GM12878 (cell line): ENCODE results near the gene PHYKPL. TPM values are rescaled to one million over a fixed set of nuclear protein-coding genes. Genes with fewer than 3 reads are reported as not detected.

Experiments
- ATAC-seq: fragments of 200-7000 bp; cut with Tn5 transposase; 3 replicates; pipeline ENCODE4 v1.9.1; 2020; ENCODE audit warnings: mild to moderate bottlenecking, moderate library complexity
- BruUV-seq: library from RNA; stranded (reverse); fragments of 400-500 nt; replicated peaks from 2 replicates; lab custom pipeline; 2021; lab: Mats Ljungman, UMichigan
- CTCF ChIA-PET: fragments of 300-600 bp; sonication (Branson Sonifier 250); formaldehyde crosslinking; extraction: SDS; loops from one replicate; lab custom pipeline; 2021; ENCODE audit warnings: inconsistent platforms; lab: Yijun Ruan, JAX
- POLR2A ChIA-PET: fragments of 350-600 bp; formaldehyde crosslinking; extraction: SDS; loops from one replicate; lab custom pipeline; 2021; ENCODE audit warnings: inconsistent platforms; lab: Charles Lee
- RAD21 ChIA-PET: fragments of 300-600 bp; sonication (Branson Sonifier 250); formaldehyde crosslinking; loops from one replicate; lab custom pipeline; 2023; ENCODE audit warnings: antibody characterized with exemption; ENCODE audit not compliant: unreplicated experiment; lab: Charles Lee
- SMC1A ChIA-PET: fragments of 300-600 bp; sonication (Branson Sonifier 250); formaldehyde crosslinking; loops from one replicate; lab custom pipeline; 2023; ENCODE audit not compliant: unreplicated experiment, uncharacterized antibody; lab: Charles Lee
- DNase-seq: peaks from one replicate; pipeline ENCODE4 v3.0.0-alpha.2; 2011; ENCODE audit warnings: low read depth, low spot score
- FAIRE-seq: peaks from 3 replicates; lab custom pipeline; 2011; peaks lifted over from hg19 to GRCh38; lab: Jason Lieb, UNC
- H2AFZ ChIP-seq: 2 replicates; pipeline ENCODE4 v1.6.0; 2011; ENCODE audit warnings: low read depth, low read length, control low read depth; ENCODE audit not compliant: control insufficient read depth
- H3K27ac ChIP-seq: 2 replicates; pipeline ENCODE4 v1.5.1; 2011; ENCODE audit warnings: control low read depth; ENCODE audit not compliant: control insufficient read depth, insufficient read depth
- H3K27me3 ChIP-seq, 2 experiments: replicated peaks in 1 of 2; 2 replicates each; pipeline versions ENCODE4 v1.6.0 to v1.6.1; 2011; ENCODE audit warnings: low read length in 1 of 2; ENCODE audit not compliant: control insufficient read depth in 2 of 2, insufficient read depth in 2 of 2
- H3K36me3 ChIP-seq, 2 experiments: 2 replicates each; pipeline ENCODE4 v1.5.1; 2011; ENCODE audit warnings: low read length in 1 of 2; ENCODE audit not compliant: control insufficient read depth in 2 of 2, insufficient read depth in 2 of 2
- H3K4me1 ChIP-seq: 2 replicates; pipeline ENCODE4 v1.6.1; 2011; ENCODE audit warnings: mild to moderate bottlenecking, low read length, moderate library complexity, mixed read lengths; ENCODE audit not compliant: control insufficient read depth, insufficient read depth
- H3K4me2 ChIP-seq: 2 replicates; pipeline ENCODE4 v1.6.0; 2011; ENCODE audit warnings: control low read depth; ENCODE audit not compliant: control insufficient read depth, insufficient read depth
- H3K4me3 ChIP-seq: fragments of 200-600 bp; sonication (generic); 2 replicates; pipeline ENCODE4 v1.5.1; 2016
- H3K79me2 ChIP-seq: 2 replicates; pipeline ENCODE4 v1.6.0; 2011; ENCODE audit warnings: low read length; ENCODE audit not compliant: control insufficient read depth, insufficient read depth
- H3K9ac ChIP-seq: 2 replicates; pipeline ENCODE4 v1.8.0; 2011; ENCODE audit warnings: low read length, control low read depth, mixed read lengths; ENCODE audit not compliant: control insufficient read depth, insufficient read depth
- H3K9me3 ChIP-seq: replicated peaks from 3 replicates; pipeline ENCODE4 v1.5.1; 2011; ENCODE audit warnings: mild to moderate bottlenecking, low read length; ENCODE audit not compliant: control insufficient read depth, insufficient read depth
- H4K20me1 ChIP-seq: 2 replicates; pipeline ENCODE4 v1.6.0; 2011; ENCODE audit not compliant: control insufficient read depth, insufficient read depth
- HDGF ChIP-seq: fragments of 450-650 bp; IDR thresholded peaks from 2 replicates; pipeline ENCODE4 v1.6.1; 2016; ENCODE audit warnings: antibody characterized with exemption
- LARP7 ChIP-seq: fragments of 450-650 bp; IDR thresholded peaks from 2 replicates; pipeline ENCODE4 v1.6.1; 2017; ENCODE audit warnings: mild to moderate bottlenecking
- MTA2 ChIP-seq: fragments of 450-650 bp; IDR thresholded peaks from 2 replicates; pipeline ENCODE4 v1.6.1; 2016; ENCODE audit warnings: low read depth, mild to moderate bottlenecking, moderate library complexity
- MYB ChIP-seq: fragments of 150-350 bp; IDR thresholded peaks from 2 replicates; pipeline ENCODE4 v1.6.1; 2014; ENCODE audit warnings: mild to moderate bottlenecking, low read depth, low read length, borderline replicate concordance
- PAX8 ChIP-seq: fragments of 450-650 bp; IDR thresholded peaks from 2 replicates; pipeline ENCODE4 v1.6.1; 2017; ENCODE audit warnings: mild to moderate bottlenecking, moderate library complexity
- PBX3 ChIP-seq: IDR thresholded peaks from 2 replicates; pipeline ENCODE4 v1.6.1; 2011; ENCODE audit warnings: mild to moderate bottlenecking, low read depth, low read length, moderate library complexity; ENCODE audit not compliant: insufficient replicate concordance
- RFX5 ChIP-seq: IDR thresholded peaks from 2 replicates; pipeline ENCODE4 v1.6.1; 2011; ENCODE audit warnings: low read depth, low read length, improper control_type of control experiment
- SIX5 ChIP-seq: IDR thresholded peaks from 2 replicates; pipeline ENCODE4 v1.6.1; 2011; ENCODE audit warnings: mild to moderate bottlenecking, low read depth, low read length, moderate library complexity; ENCODE audit not compliant: severe bottlenecking
- SMAD5 ChIP-seq: IDR thresholded peaks from 2 replicates; pipeline ENCODE4 v1.6.1; 2016; ENCODE audit warnings: antibody characterized with exemption, low read depth
- SPI1 ChIP-seq: IDR thresholded peaks from 2 replicates; pipeline ENCODE4 v1.6.1; 2011; ENCODE audit warnings: low read depth, mild to moderate bottlenecking, low read length, moderate library complexity, borderline replicate concordance; ENCODE audit not compliant: insufficient read depth
- STAT1 ChIP-seq: fragments of 450-650 bp; conservative IDR thresholded peaks from 2 replicates; pipeline ENCODE4 v1.6.1; 2014; ENCODE audit warnings: antibody characterized with exemption, mild to moderate bottlenecking
- TBL1XR1 ChIP-seq: IDR thresholded peaks from 2 replicates; pipeline ENCODE4 v1.6.1; 2012; ENCODE audit warnings: low read depth, low read length, improper control_type of control experiment
- YY1 ChIP-seq: IDR thresholded peaks from 2 replicates; pipeline ENCODE4 v1.6.1; 2011; ENCODE audit warnings: low read depth, mild to moderate bottlenecking, low read length
- ZBED1 ChIP-seq: IDR thresholded peaks from 2 replicates; pipeline ENCODE4 v1.6.1; 2016; ENCODE audit warnings: borderline replicate concordance
- ZNF384 ChIP-seq: IDR thresholded peaks from 2 replicates; pipeline ENCODE4 v1.6.1; 2012; ENCODE audit warnings: low read depth, mild to moderate bottlenecking, low read length, improper control_type of control experiment, borderline replicate concordance
- WGBS: methylation state at CpG from one replicate; pipeline ENCODE4 v1.1.6; 2016; ENCODE audit warnings: low lambda C conversion rate; ENCODE audit not compliant: insufficient replicate concordance, insufficient coverage; ENCODE audit errors: missing lambda C conversion rate; 5-methylcytosine and 5-hydroxymethylcytosine counted together
- in situ Hi-C: fragments of 300-500 bp; cut with MboI; formaldehyde crosslinking; loops from 9 replicates; pipeline ENCODE4 v1.14.3; 2018; ENCODE audit warnings: mixed read lengths
- intact Hi-C: fragments of 100-400 bp; cut with micrococcal nuclease; formaldehyde crosslinking; loops from one replicate; pipeline ENCODE4 v1.14.2; 2022; ENCODE audit not compliant: unreplicated experiment
- polyA plus RNA-seq, 11 experiments: library from polyadenylated mRNA; depleted of rRNA in 4 of 11; unstranded in 6 of 11; stranded (reverse) in 5 of 11; fragments of >200 nt; fragmentation: Nextera tagmentation in 4 of 11; fragmentation: Illumina TruSeq in 1 of 11; extraction: Ambion mirVana in 4 of 11; extraction: Trizol in 1 of 11; gene quantifications; 1 replicate in 1 of 11; 2 replicates in 10 of 11; pipeline versions ENCODE4 v1.2.1 to v1.2.3, GENCODE V29; 2011 to 2016; ENCODE audit warnings: inconsistent platforms in 2 of 11, missing spikeins in 2 of 11, low read depth in 1 of 11
- total RNA-seq, 4 experiments: library from RNA; depleted of rRNA in 3 of 4; stranded (reverse); fragments of >200 nt in 3 of 4; fragmentation: Illumina TruSeq in 1 of 4; extraction: Trizol in 1 of 4; gene quantifications; 2 replicates each; pipeline versions ENCODE4 v1.2.1 to v1.2.3, GENCODE V29; 2013 to 2021
- TF ChIP-seq, protein P1 (sequence below): IDR thresholded peaks from 2 replicates; pipeline ENCODE4 v1.6.1; 2011; ENCODE audit warnings: borderline replicate concordance, low read depth, mild to moderate bottlenecking, moderate library complexity, low read length; ENCODE audit not compliant: insufficient read depth, poor library complexity, severe bottlenecking

The PHYKPL gene
- total and polyA plus RNA-seq, 10 of the 15 experiments (the other 5 are each of a cell fraction or from before 2014, with no cell fraction given), result 4.5 to 53.9 (median 25.6) TPM

DNA sequence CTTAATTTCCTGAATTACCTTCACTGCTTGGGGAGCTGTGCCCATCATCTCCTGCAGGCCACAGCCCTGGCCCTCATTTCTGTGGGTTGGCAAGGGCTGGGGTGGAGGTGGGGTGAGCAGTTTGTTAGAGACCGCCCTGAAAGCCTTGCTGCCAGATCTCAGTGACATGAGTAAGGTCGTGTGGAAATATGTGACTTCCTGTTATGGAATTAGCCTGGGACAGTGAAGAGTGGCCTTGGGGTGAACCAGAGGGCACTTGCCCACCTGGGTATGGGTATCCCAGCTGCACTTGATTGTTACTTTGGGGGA lies 30.7 kb downstream of the PHYKPL start (continued):
- TF ChIP-seq MYB (no peak), STAT1 (no peak), TBL1XR1 (no peak), LARP7 (no peak), PAX8 (no peak)

DNA sequence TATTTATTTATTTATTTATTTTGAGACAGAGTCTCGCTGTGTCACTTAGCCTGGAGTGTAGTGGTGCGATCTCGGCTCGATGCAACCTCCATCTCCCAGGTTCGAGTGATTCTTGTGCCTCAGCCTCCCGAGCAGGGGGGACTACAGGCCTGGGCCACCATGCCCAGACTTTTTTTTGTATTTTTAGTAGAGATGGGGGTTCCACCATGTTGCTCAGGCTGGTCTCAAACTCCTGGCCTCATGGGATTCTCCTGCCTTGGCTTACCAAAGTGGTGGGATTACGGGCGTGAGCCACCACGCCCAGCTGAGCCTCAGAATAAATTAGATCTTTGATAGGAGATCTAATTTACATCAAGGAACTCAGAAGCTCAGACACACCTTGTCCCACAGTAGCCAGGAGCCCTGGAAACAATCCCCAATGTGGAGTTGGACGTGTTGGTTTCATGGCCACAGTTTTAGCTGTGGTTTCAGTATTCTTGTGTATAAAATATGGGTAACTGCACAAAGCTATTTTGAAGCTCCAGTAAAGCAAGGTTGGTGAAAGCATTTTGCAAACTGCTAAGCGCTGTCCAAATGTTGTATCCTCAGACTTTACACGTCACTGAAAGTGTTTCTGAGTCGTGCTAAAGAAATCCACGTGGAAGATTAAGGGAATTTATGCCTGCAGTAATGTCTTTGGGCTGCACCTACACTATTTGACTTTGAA lies 31.2 kb downstream of the PHYKPL start:
- no peak for ATAC-seq
- Histone ChIP-seq H3K27me3 (no peaks in the 10 kb centered on the region), H4K20me1 (peaks cover 8% of the 10 kb centered on the region), H3K27ac (no peak overlapping the region), H3K4me3 (no peak overlapping the region), H3K36me3 (peaks cover 3 to 11% of the 10 kb centered on the region in 2 experiments), H3K9me3 (no peaks in the 10 kb centered on the region), H3K4me1 (peaks cover 4% of the 10 kb centered on the region; the same call in 1 of the 2 replicates), H3K79me2 (peaks cover 26% of the 10 kb centered on the region), H2AFZ (no peak overlapping the region), H3K9ac (no peak overlapping the region), H3K4me2 (no peak overlapping the region)
- TF ChIP-seq SPI1 (no peak), SIX5 (no peak), PBX3 (no peak), ZBED1 (no peak), YY1 (no peak), MTA2 (no peak), HDGF (no peak), RFX5 (no peak), ZNF384 (no peak), SMAD5 (no peak)
- TF ChIP-seq, protein P1, sequence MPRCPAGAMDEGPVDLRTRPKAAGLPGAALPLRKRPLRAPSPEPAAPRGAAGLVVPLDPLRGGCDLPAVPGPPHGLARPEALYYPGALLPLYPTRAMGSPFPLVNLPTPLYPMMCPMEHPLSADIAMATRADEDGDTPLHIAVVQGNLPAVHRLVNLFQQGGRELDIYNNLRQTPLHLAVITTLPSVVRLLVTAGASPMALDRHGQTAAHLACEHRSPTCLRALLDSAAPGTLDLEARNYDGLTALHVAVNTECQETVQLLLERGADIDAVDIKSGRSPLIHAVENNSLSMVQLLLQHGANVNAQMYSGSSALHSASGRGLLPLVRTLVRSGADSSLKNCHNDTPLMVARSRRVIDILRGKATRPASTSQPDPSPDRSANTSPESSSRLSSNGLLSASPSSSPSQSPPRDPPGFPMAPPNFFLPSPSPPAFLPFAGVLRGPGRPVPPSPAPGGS, result no peak
- no TSS peak for BruUV-seq
- POLR2A ChIA-PET, result no interaction called here
- CTCF ChIA-PET, result interaction anchor here (1.4 kb wide), 1 partner anchor 126 kb away, joined by 3 read pairs; no protein-coding TSS in a partner anchor
- RAD21 ChIA-PET, result no interaction called here
- no peak for DNase-seq
- SMC1A ChIA-PET, result no interaction called here
- 73% methylated on average over 14 of the region's 14 CpGs for WGBS
- no peak for FAIRE-seq
- in situ Hi-C loops, result no loop called here
- intact Hi-C loops, result no loop called here
